Camera-type eye (tissue), 1 donor: Measurements from ENCODE around the gene CEACAM16. TPM values are rescaled to one million over a fixed set of nuclear protein-coding genes. Genes with fewer than 3 reads are reported as not detected.

Source experiments
- total RNA-seq: library from RNA; depleted of rRNA; stranded (reverse); fragments of >200 nt; gene quantifications from one replicate; pipeline ENCODE4 v1.2.3, GENCODE V29; 2014

The CEACAM16 gene
- not detected for total RNA-seq

GRCh38 chr19:44698492-44699201, at the start of gene CEACAM16:
Gene CEACAM16 (plus strand): TSS chr19:44699151. CDS start chr19:44701457, 2,306 bp downstream.

GRCh38 chr19:44671400-44671799, 27.6 kb upstream of the CEACAM16 start, which contains the start of gene CEACAM19:
Gene CEACAM19 (plus strand): TSS chr19:44671482. CDS start chr19:44671932, 450 bp downstream.

GRCh38 chr19:44748426-44749254, 49.7 kb downstream of the CEACAM16 start, which contains the start of gene BCL3:
Gene BCL3 (plus strand): TSS chr19:44748708. CDS start chr19:44748791, 83 bp downstream.

Other genes starting within 250 kb of the CEACAM16 start
- 17.6 TPM for gene ZNF180, start 198.6 kb upstream of the CEACAM16 start, total RNA-seq
- gene CEACAM20, start 169.5 kb upstream of the CEACAM16 start, total RNA-seq = not detected
- gene IGSF23, start 85.6 kb upstream of the CEACAM16 start, total RNA-seq = not detected
- gene PVR, start 55.2 kb upstream of the CEACAM16 start, total RNA-seq = 32.1 TPM
- gene CEACAM19, start 27.7 kb upstream of the CEACAM16 start, total RNA-seq = 3.4 TPM
- gene BCL3, start 49.6 kb downstream of the CEACAM16 start, total RNA-seq = 2.9 TPM
- 1.1 TPM for gene CBLC, start 78.7 kb downstream of the CEACAM16 start, total RNA-seq
- gene BCAM, start 110.0 kb downstream of the CEACAM16 start, total RNA-seq = 80.4 TPM
- 67.2 TPM for gene NECTIN2, start 147.1 kb downstream of the CEACAM16 start, total RNA-seq
- gene TOMM40, start 192.1 kb downstream of the CEACAM16 start, total RNA-seq = 29.9 TPM
- 168 TPM for gene APOE, start 206.6 kb downstream of the CEACAM16 start, total RNA-seq
- 7.1 TPM for gene APOC1, start 215.5 kb downstream of the CEACAM16 start, total RNA-seq
- not detected for gene APOC4, start 243.1 kb downstream of the CEACAM16 start, total RNA-seq
- gene APOC2, start 246.9 kb downstream of the CEACAM16 start, total RNA-seq = not detected